ENCODE results near the gene ANKRD39. TPM values are rescaled to one million over a fixed set of nuclear protein-coding genes. Genes with fewer than 3 reads are reported as not detected.

Gene ANKRD39
- total RNA-seq, 1 donor = 5.1 TPM

GRCh38 chr2:96813656-96814055 is 44.2 kb downstream of the ANKRD39 start:
- peaks cover 24% of the 10 kb centered on the region for H3K4me1 ChIP-seq (ENCODE audit: insufficient read depth, low read length)
- TF ChIP-seq CTCF (IDR thresholded peaks at IDR 0.05; ENCODE audit: extremely low read depth, low read depth, low read length) = no peak

GRCh38 chr2:96811917-96812316 is 45.9 kb downstream of the ANKRD39 start:
- DNase-seq (ENCODE audit: insufficient read length, low spot score, missing footprints) = peak; percentile 89
- Histone ChIP-seq H3K27ac (ENCODE audit: low read depth, low read length) (no peak overlapping the region), H3K36me3 (ENCODE audit: insufficient read depth, low read length) (no peaks in the 10 kb centered on the region), H3K79me2 (ENCODE audit: insufficient read depth, low read length) (no peaks in the 10 kb centered on the region), H2AFZ (ENCODE audit: low read length) (no peak overlapping the region), H3K4me3 (ENCODE audit: insufficient read depth, low read length) (no peak overlapping the region), H3K4me1 (ENCODE audit: insufficient read depth, low read length) (peaks cover 13% of the 10 kb centered on the region), H3K9me3 (ENCODE audit: low read depth, low read length) (no peaks in the 10 kb centered on the region), H4K20me1 (ENCODE audit: insufficient read depth, low read length) (no peaks in the 10 kb centered on the region), H3K4me2 (ENCODE audit: insufficient read depth, low read length) (no peak overlapping the region), H3K27me3 (ENCODE audit: insufficient read depth, low read length) (no peaks in the 10 kb centered on the region)
- no peak for TF ChIP-seq CTCF (IDR thresholded peaks at IDR 0.05; ENCODE audit: extremely low read depth, low read depth, low read length)

More at GRCh38 chr2:96813656-96814055, 44.2 kb downstream of the ANKRD39 start:
- H3K27me3 ChIP-seq (ENCODE audit: insufficient read depth, low read length) = no peaks in the 10 kb centered on the region
- H3K4me3 ChIP-seq (ENCODE audit: insufficient read depth, low read length) = no peak overlapping the region
- no peak overlapping the region for H2AFZ ChIP-seq (ENCODE audit: low read length)
- peaks cover 14% of the 10 kb centered on the region for H4K20me1 ChIP-seq (ENCODE audit: insufficient read depth, low read length)
- no peak overlapping the region for H3K27ac ChIP-seq (ENCODE audit: low read depth, low read length)
- peak; percentile 48 for DNase-seq (ENCODE audit: insufficient read length, low spot score, missing footprints)
- no peaks in the 10 kb centered on the region for H3K9me3 ChIP-seq (ENCODE audit: low read depth, low read length)
- H3K4me2 ChIP-seq (ENCODE audit: insufficient read depth, low read length) = no peak overlapping the region
- H3K36me3 ChIP-seq (ENCODE audit: insufficient read depth, low read length) = no peaks in the 10 kb centered on the region
- H3K79me2 ChIP-seq (ENCODE audit: insufficient read depth, low read length) = peaks cover 11% of the 10 kb centered on the region

GRCh38 chr2:96810783-96811192 is 47.0 kb downstream of the ANKRD39 start:
- Histone ChIP-seq H3K4me3 (ENCODE audit: insufficient read depth, low read length) (no peak overlapping the region), H3K27me3 (ENCODE audit: insufficient read depth, low read length) (no peaks in the 10 kb centered on the region), H3K36me3 (ENCODE audit: insufficient read depth, low read length) (no peaks in the 10 kb centered on the region), H2AFZ (ENCODE audit: low read length) (no peak overlapping the region), H3K27ac (ENCODE audit: low read depth, low read length) (no peak overlapping the region), H4K20me1 (ENCODE audit: insufficient read depth, low read length) (no peaks in the 10 kb centered on the region), H3K9me3 (ENCODE audit: low read depth, low read length) (no peaks in the 10 kb centered on the region), H3K4me2 (ENCODE audit: insufficient read depth, low read length) (no peak overlapping the region), H3K4me1 (ENCODE audit: insufficient read depth, low read length) (peaks cover 13% of the 10 kb centered on the region), H3K79me2 (ENCODE audit: insufficient read depth, low read length) (no peaks in the 10 kb centered on the region)
- TF ChIP-seq CTCF (IDR thresholded peaks at IDR 0.05; ENCODE audit: extremely low read depth, low read depth, low read length) = no peak
- peak; percentile 41 for DNase-seq (ENCODE audit: insufficient read length, low spot score, missing footprints)

- H3K4me1 ChIP-seq (ENCODE audit: insufficient read depth, low read length) = peaks cover 10% of the 10 kb centered on the region
- no peak overlapping the region for H3K27ac ChIP-seq (ENCODE audit: low read depth, low read length)
- no peak overlapping the region for H3K4me3 ChIP-seq (ENCODE audit: insufficient read depth, low read length)
- TF ChIP-seq CTCF (IDR thresholded peaks at IDR 0.05; ENCODE audit: extremely low read depth, low read depth, low read length) = no peak
- no peak overlapping the region for H2AFZ ChIP-seq (ENCODE audit: low read length)
- peak; percentile 43 for DNase-seq (ENCODE audit: insufficient read length, low spot score, missing footprints)
- no peaks in the 10 kb centered on the region for H3K9me3 ChIP-seq (ENCODE audit: low read depth, low read length)
- H4K20me1 ChIP-seq (ENCODE audit: insufficient read depth, low read length) = no peaks in the 10 kb centered on the region
- no peaks in the 10 kb centered on the region for H3K27me3 ChIP-seq (ENCODE audit: insufficient read depth, low read length)
- H3K36me3 ChIP-seq (ENCODE audit: insufficient read depth, low read length) = no peaks in the 10 kb centered on the region
- no peak overlapping the region for H3K4me2 ChIP-seq (ENCODE audit: insufficient read depth, low read length)
- H3K79me2 ChIP-seq (ENCODE audit: insufficient read depth, low read length) = no peaks in the 10 kb centered on the region
Measured at GRCh38 chr2:96809951-96810782, 47.6 kb downstream of the ANKRD39 start.

Data from osteoblast (primary cell).